HepG2 (cell line): ENCODE data around the gene HLA-DOA. TPM values are rescaled to one million over a fixed set of nuclear protein-coding genes. Genes with fewer than 3 reads are reported as not detected.

Experiments used
- AKAP8 ChIP-seq: sonication (generic); formaldehyde crosslinking; IDR thresholded peaks from 2 replicates; pipeline ENCODE4 v1.5.1; 2020; ENCODE audit warnings: mild to moderate bottlenecking, missing genetic modification reagents
- ESRRA ChIP-seq: sonication (generic); formaldehyde crosslinking; IDR thresholded peaks from 2 replicates; pipeline ENCODE4 v1.5.1; 2020; ENCODE audit warnings: mild to moderate bottlenecking, low read depth, missing genetic modification reagents
- KIAA2018 ChIP-seq: sonication (generic); formaldehyde crosslinking; IDR thresholded peaks from 2 replicates; pipeline ENCODE4 v1.5.0; 2020; ENCODE audit warnings: mild to moderate bottlenecking, missing genetic modification reagents, borderline replicate concordance
- NFIC ChIP-seq: IDR thresholded peaks from 2 replicates; pipeline ENCODE4 v1.6.1; 2012; ENCODE audit warnings: mild to moderate bottlenecking, low read length, inconsistent platforms
- NR1H2 ChIP-seq: sonication (generic); formaldehyde crosslinking; IDR thresholded peaks from 2 replicates; pipeline ENCODE4 v1.8.1; 2022; ENCODE audit warnings: low read depth, missing genetic modification reagents, borderline replicate concordance
- POLR2G ChIP-seq: fragments of 200-400 bp; formaldehyde crosslinking; IDR thresholded peaks from 2 replicates; pipeline ENCODE4 v1.6.1; 2018; ENCODE audit warnings: mild to moderate bottlenecking, low read depth, low read length, moderate library complexity
- ZNF160 ChIP-seq: sonication (generic); formaldehyde crosslinking; IDR thresholded peaks from 2 replicates; pipeline ENCODE4 v1.8.0; 2022; ENCODE audit warnings: mild to moderate bottlenecking, inconsistent platforms, missing genetic modification reagents
- ZNF362 ChIP-seq: sonication (generic); formaldehyde crosslinking; IDR thresholded peaks from 2 replicates; pipeline ENCODE4 v1.4.0; 2020; ENCODE audit warnings: missing genetic modification reagents, mild to moderate bottlenecking, borderline replicate concordance
- ZNF510 ChIP-seq: sonication (generic); formaldehyde crosslinking; IDR thresholded peaks from 2 replicates; pipeline ENCODE4 v1.4.0; 2020; ENCODE audit warnings: low read depth, mild to moderate bottlenecking, missing genetic modification reagents
- ZNF597 ChIP-seq: sonication (generic); formaldehyde crosslinking; IDR thresholded peaks from 2 replicates; pipeline ENCODE4 v1.5.0; 2020; ENCODE audit warnings: missing genetic modification reagents
- ZNF746 ChIP-seq: sonication (generic); formaldehyde crosslinking; IDR thresholded peaks from 2 replicates; pipeline ENCODE4 v1.8.0; 2022; ENCODE audit warnings: mild to moderate bottlenecking, missing genetic modification reagents
- polyA plus RNA-seq, 8 experiments: library from polyadenylated mRNA; depleted of rRNA in 3 of 8; stranded (reverse) in 7 of 8; unstranded in 1 of 8; fragments of >200 nt; fragmentation: Illumina TruSeq in 4 of 8; extraction: Trizol in 4 of 8; gene quantifications; 2 replicates each; pipeline versions ENCODE4 v1.2.1 to v1.2.3, GENCODE V29; 2011 to 2016; ENCODE audit warnings: low read depth in 4 of 8, missing spikeins in 1 of 8, mixed read lengths in 1 of 8; ENCODE audit not compliant: insufficient read depth in 1 of 8
- total RNA-seq, 5 experiments: library from RNA; depleted of rRNA; stranded (reverse); fragments of >200 nt; fragmentation: Illumina TruSeq; extraction: Trizol; gene quantifications; 2 replicates each; pipeline ENCODE4 v1.2.3, GENCODE V29; 2016; ENCODE audit warnings: low read depth in 1 of 5
- TF ChIP-seq, protein P1 (sequence below): sonication (generic); formaldehyde crosslinking; IDR thresholded peaks from 2 replicates; pipeline ENCODE4 v1.4.0; 2020; ENCODE audit warnings: mild to moderate bottlenecking, missing genetic modification reagents
- TF ChIP-seq, protein P2 (sequence below): fragments of 450-650 bp; IDR thresholded peaks from 2 replicates; pipeline ENCODE4 v1.6.1; 2016

HLA-DOA gene
- total and polyA plus RNA-seq, 2 of the 13 experiments (the other 11 are each of a cell fraction or from before 2014, with no cell fraction given): 0.03 to 0.09 TPM

GRCh38 chr6:32971242-32971580 is 38.2 kb downstream of the HLA-DOA start (continued):
- TF ChIP-seq ZNF362 (CRISPR knock-in tag) (peak; percentile 46; the same call in 1 of the 2 replicates), ZNF160 (CRISPR knock-in tag) (no peak), KIAA2018 (CRISPR knock-in tag) (no peak; the same call in 1 of the 2 replicates), NR1H2 (CRISPR knock-in tag) (no peak), AKAP8 (CRISPR knock-in tag) (no peak), ESRRA (CRISPR knock-in tag) (no peak), POLR2G (peak; percentile 32; the same call in 1 of the 2 replicates), ZNF597 (CRISPR knock-in tag) (no peak), NFIC (no peak), ZNF746 (CRISPR knock-in tag) (no peak; the same call in 1 of the 2 replicates), ZNF510 (CRISPR knock-in tag) (no peak)
- TF ChIP-seq, protein P1, sequence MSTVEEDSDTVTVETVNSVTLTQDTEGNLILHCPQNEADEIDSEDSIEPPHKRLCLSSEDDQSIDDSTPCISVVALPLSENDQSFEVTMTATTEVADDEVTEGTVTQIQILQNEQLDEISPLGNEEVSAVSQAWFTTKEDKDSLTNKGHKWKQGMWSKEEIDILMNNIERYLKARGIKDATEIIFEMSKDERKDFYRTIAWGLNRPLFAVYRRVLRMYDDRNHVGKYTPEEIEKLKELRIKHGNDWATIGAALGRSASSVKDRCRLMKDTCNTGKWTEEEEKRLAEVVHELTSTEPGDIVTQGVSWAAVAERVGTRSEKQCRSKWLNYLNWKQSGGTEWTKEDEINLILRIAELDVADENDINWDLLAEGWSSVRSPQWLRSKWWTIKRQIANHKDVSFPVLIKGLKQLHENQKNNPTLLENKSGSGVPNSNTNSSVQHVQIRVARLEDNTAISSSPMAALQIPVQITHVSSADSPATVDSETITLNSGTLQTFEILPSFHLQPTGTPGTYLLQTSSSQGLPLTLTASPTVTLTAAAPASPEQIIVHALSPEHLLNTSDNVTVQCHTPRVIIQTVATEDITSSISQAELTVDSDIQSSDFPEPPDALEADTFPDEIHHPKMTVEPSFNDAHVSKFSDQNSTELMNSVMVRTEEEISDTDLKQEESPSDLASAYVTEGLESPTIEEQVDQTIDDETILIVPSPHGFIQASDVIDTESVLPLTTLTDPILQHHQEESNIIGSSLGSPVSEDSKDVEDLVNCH: peak; percentile 49; the same call in 1 of the 2 replicates
- TF ChIP-seq, protein P2, sequence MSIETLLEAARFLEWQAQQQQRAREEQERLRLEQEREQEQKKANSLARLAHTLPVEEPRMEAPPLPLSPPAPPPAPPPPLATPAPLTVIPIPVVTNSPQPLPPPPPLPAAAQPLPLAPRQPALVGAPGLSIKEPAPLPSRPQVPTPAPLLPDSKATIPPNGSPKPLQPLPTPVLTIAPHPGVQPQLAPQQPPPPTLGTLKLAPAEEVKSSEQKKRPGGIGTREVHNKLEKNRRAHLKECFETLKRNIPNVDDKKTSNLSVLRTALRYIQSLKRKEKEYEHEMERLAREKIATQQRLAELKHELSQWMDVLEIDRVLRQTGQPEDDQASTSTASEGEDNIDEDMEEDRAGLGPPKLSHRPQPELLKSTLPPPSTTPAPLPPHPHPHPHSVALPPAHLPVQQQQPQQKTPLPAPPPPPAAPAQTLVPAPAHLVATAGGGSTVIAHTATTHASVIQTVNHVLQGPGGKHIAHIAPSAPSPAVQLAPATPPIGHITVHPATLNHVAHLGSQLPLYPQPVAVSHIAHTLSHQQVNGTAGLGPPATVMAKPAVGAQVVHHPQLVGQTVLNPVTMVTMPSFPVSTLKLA: no peak
